ENCODE measurements around the gene SELENOO.

DNA sequence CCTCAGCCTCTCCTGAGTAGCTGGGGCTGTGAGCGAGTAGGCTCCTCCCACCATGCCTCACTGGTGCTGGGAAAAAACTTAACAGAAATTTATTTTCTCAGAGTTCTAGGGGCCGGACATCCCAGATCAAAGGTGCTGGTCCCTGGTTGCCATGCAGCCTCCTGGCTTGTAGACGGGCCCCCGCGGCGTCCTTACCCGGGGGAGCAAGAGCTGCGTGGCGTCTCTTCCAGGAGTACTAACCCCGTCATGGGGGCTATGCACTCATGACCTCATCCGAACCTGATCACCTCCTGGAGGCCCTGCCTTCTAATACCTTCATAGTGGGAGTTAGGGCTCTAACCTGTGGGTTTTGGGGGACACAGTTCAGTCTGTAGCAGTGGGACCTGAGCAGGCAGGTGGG lies 12.5 kb upstream of the SELENOO start:
- TF ChIP-seq POLR2A (IDR thresholded peaks at IDR 0.05) (no peak), EP300 (IDR thresholded peaks at IDR 0.05) (no peak), CTCF (IDR thresholded peaks at IDR 0.05) (no peak)

All from ovary (tissue), 3 donors.